SK-N-SH treated with all-trans-retinoic acid at 6 μM for 48 hours (cell line): ENCODE results near the gene PLAU.

Experiments
- ATAC-seq: fragments of 200-7000 bp; cut with Tn5 transposase; 3 replicates; pipeline ENCODE4 v1.9.1; 2020; ENCODE audit warnings: mild to moderate bottlenecking, moderate library complexity
- ARNTL ChIP-seq: fragments of 450-650 bp; formaldehyde crosslinking; IDR thresholded peaks from 2 replicates; pipeline ENCODE4 v1.5.0; 2020; ENCODE audit warnings: low read depth, mild to moderate bottlenecking, moderate library complexity, borderline replicate concordance
- BACH2 ChIP-seq: fragments of 250-450 bp; sonication (Bioruptor Pico); IDR thresholded peaks from 2 replicates; pipeline ENCODE4 v1.9.0; 2021; ENCODE audit warnings: mild to moderate bottlenecking, borderline replicate concordance
- CREB5 ChIP-seq: fragments of 250-450 bp; sonication (Bioruptor Pico); IDR thresholded peaks from 2 replicates; pipeline ENCODE4 v1.5.1; 2020; ENCODE audit warnings: low read depth, mild to moderate bottlenecking, moderate library complexity
- CSDC2 ChIP-seq: fragments of 250-450 bp; sonication (Bioruptor Pico); IDR thresholded peaks from 2 replicates; pipeline ENCODE4 v1.5.0; 2020; ENCODE audit warnings: mild to moderate bottlenecking, moderate library complexity
- CSRNP3 ChIP-seq: fragments of 250-450 bp; sonication (Bioruptor Pico); IDR thresholded peaks from 2 replicates; pipeline ENCODE4 v1.5.1; 2021; ENCODE audit warnings: mild to moderate bottlenecking, moderate library complexity
- ESRRG ChIP-seq: fragments of 250-450 bp; sonication (Bioruptor Pico); IDR thresholded peaks from 2 replicates; pipeline ENCODE4 v1.6.1; 2021; ENCODE audit warnings: mild to moderate bottlenecking
- GLIS3 ChIP-seq: fragments of 250-450 bp; sonication (Bioruptor Pico); IDR thresholded peaks from 2 replicates; pipeline ENCODE4 v1.5.0; 2020; ENCODE audit warnings: mild to moderate bottlenecking, moderate library complexity
- ISL1 ChIP-seq: fragments of 250-450 bp; sonication (Bioruptor Pico); IDR thresholded peaks from 2 replicates; pipeline ENCODE4 v2.1.2; 2022; ENCODE audit warnings: mild to moderate bottlenecking, moderate library complexity
- OSR1 ChIP-seq: fragments of 250-450 bp; sonication (Bioruptor Pico); IDR thresholded peaks from 2 replicates; pipeline ENCODE4 v1.8.0; 2022; ENCODE audit warnings: moderate library complexity, mild to moderate bottlenecking, inconsistent platforms
- POU6F1 ChIP-seq: fragments of 250-450 bp; sonication (Bioruptor Pico); IDR thresholded peaks from 2 replicates; pipeline ENCODE4 v1.8.0; 2021; ENCODE audit warnings: low read depth, mild to moderate bottlenecking, moderate library complexity, borderline replicate concordance
- SNAI2 ChIP-seq: fragments of 250-450 bp; sonication (Bioruptor Pico); IDR thresholded peaks from 2 replicates; pipeline ENCODE4 v1.5.0; 2020; ENCODE audit warnings: mild to moderate bottlenecking, moderate library complexity
- TCF4 ChIP-seq: fragments of 250-450 bp; sonication (Bioruptor Pico); IDR thresholded peaks from 2 replicates; pipeline ENCODE4 v1.8.0; 2021; ENCODE audit warnings: mild to moderate bottlenecking, moderate library complexity, borderline replicate concordance
- TOX ChIP-seq: fragments of 250-450 bp; sonication (Bioruptor Pico); IDR thresholded peaks from 2 replicates; pipeline ENCODE4 v1.8.0; 2021; ENCODE audit warnings: mild to moderate bottlenecking, moderate library complexity, borderline replicate concordance
- TSHZ2 ChIP-seq: fragments of 250-450 bp; sonication (Bioruptor Pico); IDR thresholded peaks from 2 replicates; pipeline ENCODE4 v1.5.0; 2020; ENCODE audit warnings: mild to moderate bottlenecking, moderate library complexity
- ZC3H10 ChIP-seq: fragments of 250-450 bp; sonication (Bioruptor Pico); IDR thresholded peaks from 2 replicates; pipeline ENCODE4 v1.5.1; 2021; ENCODE audit warnings: mild to moderate bottlenecking, moderate library complexity
- ZFP3 ChIP-seq: fragments of 250-450 bp; sonication (Bioruptor Pico); IDR thresholded peaks from 2 replicates; pipeline ENCODE4 v1.5.0; 2020; ENCODE audit warnings: mild to moderate bottlenecking, moderate library complexity
- ZFP30 ChIP-seq: fragments of 450-650 bp; formaldehyde crosslinking; IDR thresholded peaks from 2 replicates; pipeline ENCODE4 v1.5.0; 2022; ENCODE audit warnings: mild to moderate bottlenecking, moderate library complexity
- ZNF565 ChIP-seq: fragments of 450-650 bp; formaldehyde crosslinking; conservative IDR thresholded peaks from 2 replicates; pipeline ENCODE4 v1.5.0; 2020; ENCODE audit warnings: low read depth, mild to moderate bottlenecking, moderate library complexity
- ZNF70 ChIP-seq: fragments of 450-650 bp; formaldehyde crosslinking; IDR thresholded peaks from 2 replicates; pipeline ENCODE4 v1.5.0; 2020; ENCODE audit warnings: mild to moderate bottlenecking, moderate library complexity

PLAU gene

GRCh38 chr10:73879296-73880173 lies 31.4 kb upstream of the PLAU start:
- TF ChIP-seq CSDC2 (CRISPR knock-in tag), result no peak
- TF ChIP-seq CREB5 (CRISPR knock-in tag), result no peak
- TF ChIP-seq ZNF565, result no peak
- no peak for TF ChIP-seq ZC3H10 (CRISPR knock-in tag)
- no peak for TF ChIP-seq ISL1 (CRISPR knock-in tag)
- TF ChIP-seq GLIS3 (CRISPR knock-in tag), result no peak
- 0 out of 2 replicates have a peak, but pooled peaks have one; percentile 22 for TF ChIP-seq TSHZ2
- TF ChIP-seq OSR1 (CRISPR knock-in tag), result no peak
- ATAC-seq, result peak; percentile 93

- no peak for TF ChIP-seq TSHZ2
- TF ChIP-seq ZNF565, result no peak
- TF ChIP-seq CSDC2 (CRISPR knock-in tag), result no peak
- TF ChIP-seq ARNTL (CRISPR knock-in tag), result no peak
- no peak for TF ChIP-seq POU6F1
- TF ChIP-seq ZFP3 (CRISPR knock-in tag), result no peak
- TF ChIP-seq SNAI2 (CRISPR knock-in tag), result no peak
- TF ChIP-seq GLIS3 (CRISPR knock-in tag), result no peak
- no peak for TF ChIP-seq ZNF70 (CRISPR knock-in tag)
- TF ChIP-seq ZFP30 (CRISPR knock-in tag), result no peak
- TF ChIP-seq CSRNP3 (CRISPR knock-in tag), result no peak
- no peak for TF ChIP-seq ESRRG (CRISPR knock-in tag)
- TF ChIP-seq TCF4 (CRISPR knock-in tag), result no peak
- TF ChIP-seq CREB5 (CRISPR knock-in tag), result no peak
- no peak for TF ChIP-seq TOX (CRISPR knock-in tag)
- TF ChIP-seq BACH2 (CRISPR knock-in tag), result no peak
- TF ChIP-seq ISL1 (CRISPR knock-in tag), result no peak
- no peak for ATAC-seq
These were observed 29.6 kb upstream of the PLAU start for GRCh38 chr10:73881221-73881919.
